RCC 7860 (cell line): ENCODE results near the gene ARL15.

Experiments
- DNase-seq: peaks from one replicate; pipeline ENCODE4 v3.0.0-alpha.2; 2015; ENCODE audit warnings: low spot score
- FAIRE-seq: peaks from 2 replicates; lab custom pipeline; 2012; peaks lifted over from hg19 to GRCh38; lab: Jason Lieb, UNC

The ARL15 gene

GRCh38 chr5:54288568-54289217, 21.7 kb downstream of the ARL15 start:
- DNase-seq (no peak), FAIRE-seq (no peak)

DNA sequence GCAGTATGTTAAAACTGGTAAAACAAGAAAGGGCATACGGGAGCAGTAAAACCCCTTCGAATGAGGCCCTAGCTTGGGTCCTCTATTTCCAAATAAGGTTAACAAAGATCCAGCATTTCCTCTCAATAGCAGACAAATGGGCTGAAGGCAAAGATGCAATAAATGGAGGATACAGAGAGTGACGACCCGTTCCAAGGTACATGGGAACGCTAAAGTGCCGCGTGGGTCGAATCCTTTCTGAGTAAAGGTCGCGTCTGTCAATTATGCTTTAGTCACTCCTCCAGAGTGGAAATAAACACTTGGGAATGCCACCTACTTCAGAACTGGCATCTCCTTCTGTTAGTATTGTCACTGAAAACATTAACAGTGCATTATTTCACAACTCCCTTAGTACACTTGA, 24.7 kb downstream of the ARL15 start:
- FAIRE-seq (no peak), DNase-seq (no peak)

- no peak for FAIRE-seq
- no peak for DNase-seq
Measured at GRCh38 chr5:54284586-54284985, 25.8 kb downstream of the ARL15 start.

- FAIRE-seq (no peak), DNase-seq (no peak)
Measured at GRCh38 chr5:54282876-54283275, 27.5 kb downstream of the ARL15 start.

GRCh38 chr5:54281960-54282692, 28.2 kb downstream of the ARL15 start:
- no peak for FAIRE-seq

GRCh38 chr5:54279960-54280359, 30.4 kb downstream of the ARL15 start:
- DNase-seq, result no peak
- FAIRE-seq, result no peak

More at GRCh38 chr5:54281960-54282692, 28.2 kb downstream of the ARL15 start:
- DNase-seq, result no peak

DNA sequence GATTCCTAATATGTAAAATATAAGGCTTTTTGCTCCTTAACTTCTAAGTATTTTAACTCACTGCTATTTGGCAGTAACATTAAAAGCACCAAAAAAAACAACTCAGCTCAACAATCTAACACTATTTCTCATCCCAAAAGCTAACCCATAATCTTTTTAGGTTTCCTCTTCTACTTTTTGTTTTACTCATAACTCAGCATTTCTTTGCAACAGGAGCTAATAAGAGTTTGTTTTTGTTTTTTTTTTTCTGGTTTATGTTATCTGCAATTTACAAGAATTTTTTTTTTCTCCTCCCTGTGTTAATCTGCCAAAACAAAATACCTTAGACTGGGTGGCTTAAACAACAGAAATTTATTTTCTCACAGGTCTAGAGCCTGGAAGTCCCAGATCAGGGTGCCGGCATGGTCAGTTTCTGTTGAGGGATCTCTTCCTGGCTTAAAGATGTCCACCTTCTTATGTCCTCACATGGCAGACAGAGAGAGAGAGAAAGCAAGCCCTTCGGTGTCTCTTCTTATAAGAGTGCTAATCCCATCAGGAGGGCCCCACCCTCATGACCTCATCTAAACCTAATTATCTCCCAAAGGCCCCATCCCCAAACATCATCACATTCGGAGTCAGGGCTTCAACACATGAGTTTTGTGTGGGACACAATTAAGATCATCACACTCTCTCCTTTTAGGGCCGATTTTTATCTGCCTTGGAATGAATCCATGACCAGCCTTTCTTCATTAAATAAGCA, 31.2 kb downstream of the ARL15 start:
- DNase-seq, result no peak
- FAIRE-seq, result no peak

DNA sequence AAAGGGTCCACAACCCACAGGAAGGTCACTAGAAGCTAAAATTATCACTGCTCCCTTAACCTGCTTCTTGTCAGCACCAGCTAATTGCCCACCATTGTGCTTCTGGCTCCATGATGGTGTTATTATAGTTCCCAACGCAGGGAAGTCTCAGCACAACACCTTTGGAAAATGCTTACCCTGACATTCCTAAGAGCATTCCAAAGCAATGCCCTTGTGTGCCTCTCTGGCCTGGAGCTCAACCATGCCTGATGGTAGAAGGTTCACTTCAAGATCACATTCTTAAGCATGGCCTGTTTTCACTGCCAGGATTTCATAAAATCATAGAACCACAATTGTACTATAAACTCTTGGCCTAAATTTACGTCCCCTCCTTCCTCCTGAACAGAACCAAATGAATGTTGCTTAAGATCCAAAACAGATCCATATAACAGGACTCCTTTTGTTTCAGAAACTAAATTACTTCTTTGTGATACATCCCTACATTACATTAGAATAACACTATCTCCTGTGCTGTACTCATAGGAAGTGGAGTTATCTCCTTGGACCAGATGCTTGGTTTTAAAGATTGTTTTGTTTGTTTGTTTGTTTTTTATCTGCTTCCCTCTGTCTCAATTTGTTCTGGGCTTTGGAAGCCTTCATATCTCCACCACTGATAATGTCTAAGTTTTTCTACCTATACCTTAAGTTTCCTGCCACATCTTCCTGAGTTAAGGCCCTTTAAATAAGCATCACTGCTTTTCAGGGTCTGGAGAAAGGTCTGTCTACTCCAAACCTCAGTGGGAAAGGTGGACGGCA, 32.1 kb downstream of the ARL15 start:
- FAIRE-seq (no peak), DNase-seq (no peak)

GRCh38 chr5:54276048-54276447, 34.3 kb downstream of the ARL15 start:
- no peak for DNase-seq
- no peak for FAIRE-seq

DNA sequence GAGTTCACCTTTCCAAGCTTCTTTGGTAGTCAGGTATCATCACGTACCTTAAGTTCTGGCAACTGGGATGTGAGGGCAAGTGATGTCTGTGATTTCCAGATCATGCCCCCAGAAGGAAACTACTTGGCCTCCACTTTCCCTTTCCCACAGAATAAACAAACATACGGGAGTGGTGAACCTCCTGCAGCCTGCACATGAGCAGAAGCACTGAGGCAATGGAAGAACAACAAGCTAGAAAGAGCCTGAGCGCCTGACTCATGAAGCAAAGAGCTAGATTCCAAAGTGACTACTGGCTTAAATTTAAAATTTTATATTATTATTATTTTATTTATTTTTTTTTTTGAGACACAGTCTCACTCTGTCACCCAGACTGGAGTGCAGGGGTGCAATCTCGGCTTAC, 35.0 kb downstream of the ARL15 start:
- FAIRE-seq, result no peak
- DNase-seq, result no peak

GRCh38 chr5:54274944-54275343, 35.4 kb downstream of the ARL15 start:
- FAIRE-seq (no peak), DNase-seq (no peak)

DNA sequence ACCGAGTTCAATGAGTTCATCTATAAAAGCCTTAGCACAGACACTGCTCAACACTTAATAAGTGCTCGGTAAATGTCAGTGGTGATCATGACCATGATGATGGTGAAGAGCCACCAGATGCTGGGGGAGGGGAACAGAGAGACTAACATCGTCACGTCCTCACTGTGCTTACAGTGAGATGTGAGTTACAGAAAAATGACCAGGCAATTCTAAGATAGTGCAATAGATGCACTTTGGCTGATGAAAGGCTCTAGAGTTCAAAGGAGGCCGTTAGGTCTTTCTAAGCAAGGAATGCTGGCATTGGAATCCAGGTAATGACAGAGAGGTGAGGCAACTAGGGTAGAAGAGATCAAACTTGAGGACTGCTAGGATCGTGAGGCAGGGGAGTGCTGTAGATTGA, 36.7 kb downstream of the ARL15 start:
- DNase-seq (no peak), FAIRE-seq (no peak)

DNA sequence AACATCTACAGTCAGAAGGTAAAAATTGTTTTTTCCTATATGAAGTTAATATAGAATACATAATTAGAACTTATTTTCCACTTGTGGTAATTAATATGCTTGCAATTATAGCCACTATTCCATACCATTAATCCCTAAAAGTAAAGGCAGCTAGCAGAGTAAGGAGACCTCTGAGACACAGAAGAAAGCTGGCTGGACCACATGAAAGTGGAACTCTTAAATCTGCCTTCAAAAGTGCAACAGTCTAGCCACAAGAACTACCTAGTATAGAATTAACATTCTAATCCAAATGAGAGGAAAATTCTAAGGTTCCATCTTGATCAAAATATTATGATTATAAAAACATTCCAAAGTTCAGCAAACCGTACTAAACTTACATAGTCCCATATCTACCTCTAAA, 37.6 kb downstream of the ARL15 start:
- FAIRE-seq (no peak), DNase-seq (no peak)

GRCh38 chr5:54270326-54270725, 40.0 kb downstream of the ARL15 start:
- FAIRE-seq (no peak), DNase-seq (no peak)

DNA sequence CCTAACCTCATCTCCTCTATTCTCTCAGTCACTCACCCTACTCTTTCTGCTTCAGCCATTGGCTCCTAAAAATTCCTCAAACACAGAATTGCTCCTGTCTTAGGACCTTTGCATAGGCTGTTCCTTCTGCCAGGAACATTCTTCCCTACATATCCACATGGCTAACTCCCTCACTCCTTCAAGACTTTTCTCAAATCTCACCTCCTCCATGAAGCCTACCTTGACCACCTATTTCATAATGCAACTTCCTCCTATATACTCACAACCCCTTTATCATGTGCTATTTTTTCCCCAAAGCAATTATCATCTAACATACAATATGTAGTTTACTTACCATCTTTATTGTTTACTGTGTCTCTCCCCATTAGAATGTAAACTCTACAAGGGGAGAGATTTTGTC, 45.8 kb downstream of the ARL15 start:
- FAIRE-seq (no peak), DNase-seq (no peak)

- DNase-seq (no peak), FAIRE-seq (no peak)
Measured at GRCh38 chr5:54263447-54263846, 46.9 kb downstream of the ARL15 start.

GRCh38 chr5:54261596-54261995, 48.8 kb downstream of the ARL15 start:
- FAIRE-seq (no peak), DNase-seq (no peak)

GRCh38 chr5:54259981-54260380, 50.4 kb downstream of the ARL15 start:
- no peak for DNase-seq
- no peak for FAIRE-seq

GRCh38 chr5:54259090-54259489, 51.3 kb downstream of the ARL15 start:
- DNase-seq, result no peak
- no peak for FAIRE-seq

DNA sequence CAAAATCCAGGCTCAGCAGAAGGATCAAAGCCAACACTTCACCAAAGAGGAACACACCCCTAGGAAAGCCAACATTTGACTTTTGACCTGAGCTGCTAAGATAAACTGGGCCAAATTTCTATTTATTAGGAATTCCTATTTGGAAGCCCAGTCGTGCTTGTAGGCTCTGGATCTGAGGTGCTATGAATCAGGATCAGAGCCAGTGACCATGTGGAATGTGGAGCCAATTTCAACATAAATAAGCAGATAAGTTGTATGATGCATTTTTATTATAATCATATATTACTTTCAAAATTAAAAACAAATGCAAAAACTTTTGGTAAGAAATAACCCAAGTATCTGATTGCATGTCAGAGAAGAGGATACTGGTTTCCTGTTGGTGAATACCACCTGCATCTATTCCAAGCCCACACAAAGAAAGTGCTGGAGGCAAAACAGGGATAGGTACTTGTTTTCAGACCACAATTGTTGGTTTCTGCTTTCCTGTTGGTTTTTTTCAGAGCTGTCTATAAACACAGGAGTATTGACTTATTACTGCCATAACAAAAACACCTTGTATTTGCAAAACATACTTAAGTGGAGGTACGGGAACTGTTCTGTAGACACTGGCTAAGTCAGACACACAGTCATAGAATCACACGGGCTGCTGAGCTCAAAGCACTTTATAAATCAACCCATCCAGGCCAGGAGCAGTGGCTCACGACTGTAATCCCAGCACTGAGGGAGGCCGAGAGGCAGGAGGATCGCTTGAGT, 52.8 kb downstream of the ARL15 start:
- DNase-seq (no peak), FAIRE-seq (no peak)
